ENCODE results near the gene TBC1D32.
"Not testable (repeated sequence)": the region's sequence is repeated elsewhere in the genome, so short reads cannot be mapped to it uniquely, and the experiment has no call there.

TBC1D32 gene

GRCh38 chr6:121319603-121320002 lies 14.7 kb downstream of the TBC1D32 start:
- TF ChIP-seq POLR2AphosphoS5 (IDR thresholded peaks at IDR 0.05; ENCODE audit: low read depth, low read length) (no peak), TAF1 (IDR thresholded peaks at IDR 0.05; ENCODE audit: borderline replicate concordance, low read depth, low read length) (no peak), POLR2A (IDR thresholded peaks at IDR 0.05; ENCODE audit: low read depth, low read length) (no peak)
- no peak for FAIRE-seq

GRCh38 chr6:121319112-121319553 lies 15.1 kb downstream of the TBC1D32 start:
- TF ChIP-seq TAF1 (IDR thresholded peaks at IDR 0.05; ENCODE audit: borderline replicate concordance, low read depth, low read length), result no peak
- TF ChIP-seq POLR2AphosphoS5 (IDR thresholded peaks at IDR 0.05; ENCODE audit: low read depth, low read length), result no peak
- no peak for TF ChIP-seq POLR2A (IDR thresholded peaks at IDR 0.05; ENCODE audit: low read depth, low read length)
- DNase-seq (ENCODE audit: insufficient read length), result no peak
- no peak for FAIRE-seq

More at GRCh38 chr6:121319603-121320002, 14.7 kb downstream of the TBC1D32 start:
- DNase-seq (ENCODE audit: insufficient read length), result no peak

DNA sequence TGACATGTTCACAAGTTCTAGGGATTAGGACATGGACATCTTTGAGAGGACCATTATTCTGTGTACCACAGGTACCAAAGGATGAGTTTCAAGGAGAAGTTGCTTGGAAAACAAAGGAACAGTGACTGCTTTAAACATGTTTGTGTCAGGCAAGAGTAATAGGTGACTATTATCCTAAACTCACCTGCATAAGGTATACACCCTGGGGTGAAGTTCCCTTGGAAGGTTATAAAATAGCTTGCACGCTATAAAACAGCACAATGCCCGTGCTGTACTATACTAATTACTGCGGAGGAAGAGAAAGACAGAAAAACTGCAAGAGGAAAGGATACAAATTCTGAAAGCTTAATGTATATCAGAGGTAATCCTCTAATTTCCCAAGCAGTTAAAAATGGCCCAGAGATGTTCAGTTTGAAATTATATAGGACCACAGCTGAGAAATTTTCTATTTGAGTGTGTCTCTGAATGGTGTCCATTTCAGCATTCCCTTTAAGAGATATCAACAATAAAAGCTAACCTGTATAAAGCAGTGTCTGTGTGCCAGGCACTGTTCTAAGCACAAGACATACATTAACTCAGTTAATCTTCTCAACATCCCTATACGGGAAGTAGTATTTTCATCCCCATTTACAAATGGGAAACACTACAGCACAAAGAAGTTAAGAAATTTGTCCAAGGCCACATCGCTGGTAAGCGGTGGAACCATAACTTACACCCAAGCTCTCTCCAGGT lies 19.7 kb downstream of the TBC1D32 start:
- DNase-seq (ENCODE audit: insufficient read length) (no peak), FAIRE-seq (no peak)
- TF ChIP-seq TAF1 (IDR thresholded peaks at IDR 0.05; ENCODE audit: borderline replicate concordance, low read depth, low read length) (no peak), POLR2AphosphoS5 (IDR thresholded peaks at IDR 0.05; ENCODE audit: low read depth, low read length) (no peak), POLR2A (IDR thresholded peaks at IDR 0.05; ENCODE audit: low read depth, low read length) (no peak)

- FAIRE-seq; DNase-seq (ENCODE audit: insufficient read length): not testable (repeated sequence)
Measured at GRCh38 chr6:121311814-121312213, 22.5 kb downstream of the TBC1D32 start.

GRCh38 chr6:121310495-121310894 lies 23.8 kb downstream of the TBC1D32 start:
- TF ChIP-seq POLR2AphosphoS5 (IDR thresholded peaks at IDR 0.05; ENCODE audit: low read depth, low read length) (no peak), POLR2A (IDR thresholded peaks at IDR 0.05; ENCODE audit: low read depth, low read length) (no peak), TAF1 (IDR thresholded peaks at IDR 0.05; ENCODE audit: borderline replicate concordance, low read depth, low read length) (no peak)
- no peak for FAIRE-seq

GRCh38 chr6:121309768-121310469 lies 24.4 kb downstream of the TBC1D32 start:
- TF ChIP-seq TAF1 (IDR thresholded peaks at IDR 0.05; ENCODE audit: borderline replicate concordance, low read depth, low read length), result no peak
- TF ChIP-seq POLR2A (IDR thresholded peaks at IDR 0.05; ENCODE audit: low read depth, low read length), result no peak
- no peak for TF ChIP-seq POLR2AphosphoS5 (IDR thresholded peaks at IDR 0.05; ENCODE audit: low read depth, low read length)
- FAIRE-seq, result no peak

More at GRCh38 chr6:121310495-121310894, 23.8 kb downstream of the TBC1D32 start:
- no peak for DNase-seq (ENCODE audit: insufficient read length)

GRCh38 chr6:121305957-121306607 lies 28.2 kb downstream of the TBC1D32 start:
- DNase-seq (ENCODE audit: insufficient read length) (no peak), FAIRE-seq (peak; percentile 90)
- no peak for TF ChIP-seq POLR2AphosphoS5 (IDR thresholded peaks at IDR 0.05; ENCODE audit: low read depth, low read length)
- no peak for TF ChIP-seq TAF1 (IDR thresholded peaks at IDR 0.05; ENCODE audit: borderline replicate concordance, low read depth, low read length)
- TF ChIP-seq POLR2A (IDR thresholded peaks at IDR 0.05; ENCODE audit: low read depth, low read length), result no peak

More at GRCh38 chr6:121309768-121310469, 24.4 kb downstream of the TBC1D32 start:
- DNase-seq (ENCODE audit: insufficient read length), result no peak

DNA sequence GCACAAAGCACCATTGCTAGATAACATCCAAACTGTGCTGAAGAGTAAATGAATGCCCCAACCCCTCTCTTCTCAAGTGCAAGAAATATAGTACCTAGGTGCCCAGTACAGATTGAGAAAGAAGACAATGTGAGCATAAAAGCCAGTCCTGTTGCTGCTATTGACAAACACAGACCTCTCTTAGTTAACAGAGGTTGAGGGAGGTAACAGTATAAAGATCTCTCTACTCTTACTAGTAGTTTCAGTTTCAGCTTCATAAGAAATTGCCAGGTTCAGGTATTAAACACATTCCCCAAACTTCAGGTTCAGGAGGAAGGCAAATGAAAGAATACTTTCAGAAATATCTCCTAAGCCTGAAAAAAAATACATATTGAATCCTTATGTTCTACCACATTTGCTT lies 31.4 kb downstream of the TBC1D32 start:
- FAIRE-seq, result peak; percentile 9
- TF ChIP-seq POLR2A (IDR thresholded peaks at IDR 0.05; ENCODE audit: low read depth, low read length), result no peak
- no peak for TF ChIP-seq TAF1 (IDR thresholded peaks at IDR 0.05; ENCODE audit: borderline replicate concordance, low read depth, low read length)
- TF ChIP-seq POLR2AphosphoS5 (IDR thresholded peaks at IDR 0.05; ENCODE audit: low read depth, low read length), result no peak
- DNase-seq (ENCODE audit: insufficient read length), result no peak

DNA sequence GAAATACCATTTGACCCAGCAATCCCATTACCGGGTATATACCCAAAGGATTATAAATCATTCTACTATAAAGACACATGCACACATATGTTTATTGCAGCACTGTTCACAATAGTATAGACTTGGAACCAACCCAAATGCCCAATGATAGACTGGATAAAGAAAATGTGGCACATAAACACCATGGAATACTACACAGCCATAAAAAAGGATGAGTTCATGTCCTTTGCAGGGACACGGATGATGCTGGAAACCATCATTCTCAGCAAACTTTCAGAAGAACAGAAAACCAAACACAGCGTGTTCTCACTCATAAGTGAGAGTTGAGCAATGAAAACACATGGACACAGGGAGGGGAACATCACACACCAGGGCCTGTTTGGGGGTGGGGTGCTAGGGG lies 33.1 kb downstream of the TBC1D32 start:
- DNase-seq (ENCODE audit: insufficient read length); FAIRE-seq: not testable (repeated sequence)

DNA sequence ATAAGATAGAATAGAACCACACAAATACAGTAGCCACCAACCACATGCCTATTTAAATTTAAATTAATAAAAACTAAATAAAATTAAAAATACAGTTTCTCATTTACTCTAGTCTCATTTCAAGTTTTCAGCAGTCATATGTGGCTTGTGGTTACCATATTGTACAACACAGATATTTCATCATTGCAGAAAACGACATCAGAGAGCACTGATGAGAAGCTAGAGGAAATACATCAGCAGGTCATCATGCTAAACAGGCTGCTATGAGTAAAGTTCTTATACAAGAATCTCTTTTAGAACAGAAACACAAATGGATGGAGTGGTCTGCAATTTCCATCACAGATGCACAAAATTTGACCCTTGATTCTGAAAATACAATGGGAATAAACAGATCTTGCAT lies 36.6 kb downstream of the TBC1D32 start:
- FAIRE-seq (no peak), DNase-seq (ENCODE audit: insufficient read length) (no peak)
- no peak for TF ChIP-seq POLR2A (IDR thresholded peaks at IDR 0.05; ENCODE audit: low read depth, low read length)
- TF ChIP-seq POLR2AphosphoS5 (IDR thresholded peaks at IDR 0.05; ENCODE audit: low read depth, low read length), result no peak
- no peak for TF ChIP-seq TAF1 (IDR thresholded peaks at IDR 0.05; ENCODE audit: borderline replicate concordance, low read depth, low read length)

DNA sequence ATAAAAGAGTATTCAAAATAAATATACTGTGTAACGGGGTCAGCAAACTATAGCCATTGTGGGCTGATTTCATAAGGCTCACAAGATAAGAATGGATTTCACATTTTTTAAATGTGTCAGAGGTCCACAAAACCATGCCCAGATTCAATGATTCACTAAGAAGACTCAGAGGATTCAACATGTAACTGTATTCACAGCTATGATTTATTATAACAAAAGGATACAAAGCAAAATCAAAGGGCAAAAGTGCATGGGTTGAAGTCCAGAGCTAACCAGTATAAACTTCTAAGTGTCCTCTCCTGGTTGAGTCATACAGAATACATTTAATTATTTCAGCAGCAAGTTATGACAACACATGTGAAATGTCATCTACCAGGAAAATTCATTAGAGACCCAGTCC lies 49.2 kb downstream of the TBC1D32 start:
- FAIRE-seq (no peak), DNase-seq (ENCODE audit: insufficient read length) (no peak)
- no peak for TF ChIP-seq POLR2A (IDR thresholded peaks at IDR 0.05; ENCODE audit: low read depth, low read length)
- TF ChIP-seq TAF1 (IDR thresholded peaks at IDR 0.05; ENCODE audit: borderline replicate concordance, low read depth, low read length), result no peak
- TF ChIP-seq POLR2AphosphoS5 (IDR thresholded peaks at IDR 0.05; ENCODE audit: low read depth, low read length), result no peak
